SU-DHL-6 (cell line): ENCODE measurements around the gene MEDAG.

Source experiments
- CTCF ChIP-seq: fragments of 200-600 bp; sonication (generic); IDR thresholded peaks from one replicate; pipeline ENCODE4 v1.5.1; 2017; ENCODE audit warnings: antibody characterized with exemption, mild to moderate bottlenecking, low read length, moderate library complexity; ENCODE audit not compliant: insufficient read depth, poor library complexity, severe bottlenecking
- EZH2phosphoT487 ChIP-seq: fragments of 200-600 bp; sonication (generic), shearing (Covaris generic); conservative IDR thresholded peaks from 2 replicates; pipeline ENCODE4 v1.6.1; 2018; ENCODE audit warnings: mild to moderate bottlenecking, antibody characterized with exemption, low read length, moderate library complexity, mixed read lengths

DNA sequence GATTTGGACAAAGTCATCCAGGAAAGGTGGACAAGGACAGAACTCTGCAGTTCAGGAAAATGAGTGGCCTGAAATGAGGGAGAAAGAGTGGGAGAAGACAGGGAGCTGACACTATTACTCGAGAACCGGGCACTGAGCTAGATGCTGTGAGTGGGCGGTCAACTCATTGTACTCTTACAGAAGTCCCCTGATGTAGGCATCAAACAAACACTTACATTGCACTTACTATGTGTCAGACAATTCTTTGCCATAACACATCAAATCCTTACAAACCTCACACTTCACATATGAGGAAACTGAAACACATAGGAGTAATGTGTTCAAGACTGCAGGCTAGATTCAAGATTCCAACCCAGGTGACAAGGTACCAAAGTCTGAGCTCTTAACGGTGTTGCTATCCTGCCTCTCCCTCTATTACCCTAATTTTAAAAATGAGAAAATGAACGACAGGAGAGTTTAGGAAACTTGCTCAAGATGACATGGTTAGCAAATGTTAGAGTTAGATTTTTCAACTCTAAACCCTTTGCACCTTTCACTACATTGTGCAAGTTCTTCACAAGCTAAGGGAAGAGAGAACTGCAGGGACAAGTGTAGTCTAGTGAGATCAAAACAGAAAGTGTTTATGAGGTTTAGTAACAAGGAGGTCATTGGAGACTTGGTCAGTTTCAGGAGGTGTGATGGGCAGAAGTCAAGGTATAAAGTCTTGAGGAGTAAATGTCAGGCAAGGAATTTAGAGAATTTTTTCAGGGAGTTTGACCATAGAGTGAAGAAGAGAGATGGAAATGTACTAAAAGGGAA is 4.9 kb upstream of the MEDAG start:
- TF ChIP-seq CTCF: no peak
- TF ChIP-seq EZH2phosphoT487: no peak
